Mesendoderm (in vitro differentiated cells): ENCODE measurements around the gene THSD7B.

Experiments used
- DNase-seq: peaks from one replicate; pipeline ENCODE4 v3.0.0; 2013
- H2AK5ac ChIP-seq: 2 replicates; pipeline ENCODE4 v1.6.1; 2013; ENCODE audit warnings: low read length, inconsistent platforms
- H2BK120ac ChIP-seq: 2 replicates; pipeline ENCODE4 v1.6.1; 2013; ENCODE audit warnings: low read depth, mild to moderate bottlenecking, low read length, moderate library complexity, mixed read lengths
- H2BK15ac ChIP-seq: replicated peaks from 2 replicates; pipeline ENCODE4 v1.6.1; 2013; ENCODE audit warnings: low read depth, mild to moderate bottlenecking, moderate library complexity
- H2BK5ac ChIP-seq: 2 replicates; pipeline ENCODE4 v1.6.1; 2013; ENCODE audit warnings: low read length, inconsistent platforms
- H3K18ac ChIP-seq: 2 replicates; pipeline ENCODE4 v1.6.1; 2013; ENCODE audit warnings: mild to moderate bottlenecking, low read length, mixed read lengths
- H3K23ac ChIP-seq: one replicate; pipeline ENCODE4 v1.6.1; 2013; ENCODE audit warnings: low read length
- H3K27ac ChIP-seq: 2 replicates; pipeline ENCODE4 v1.5.1; 2013; ENCODE audit warnings: low read depth, mild to moderate bottlenecking, inconsistent platforms, low read length, moderate library complexity
- H3K27me3 ChIP-seq: 2 replicates; pipeline ENCODE4 v1.6.1; 2013; ENCODE audit warnings: low read length, control low read depth, mild to moderate bottlenecking, inconsistent platforms; ENCODE audit not compliant: insufficient read depth, poor library complexity
- H3K36me3 ChIP-seq: 2 replicates; pipeline ENCODE4 v1.6.1; 2013; ENCODE audit warnings: low read length, inconsistent platforms; ENCODE audit not compliant: control insufficient read depth, insufficient read depth
- H3K4ac ChIP-seq: one replicate; pipeline ENCODE4 v1.6.1; 2013; ENCODE audit warnings: low read depth, mild to moderate bottlenecking, low read length, moderate library complexity
- H3K4me1 ChIP-seq: 2 replicates; pipeline ENCODE4 v1.6.1; 2013; ENCODE audit warnings: low read depth, low read length, inconsistent platforms; ENCODE audit not compliant: control insufficient read depth
- H3K4me2 ChIP-seq: 2 replicates; pipeline ENCODE4 v1.6.1; 2013; ENCODE audit warnings: low read length
- H3K4me3 ChIP-seq: 2 replicates; pipeline ENCODE4 v1.5.1; 2013; ENCODE audit warnings: mild to moderate bottlenecking, low read length
- H3K56ac ChIP-seq: one replicate; pipeline ENCODE4 v1.6.1; 2013; ENCODE audit warnings: low read length
- H3K79me1 ChIP-seq: 2 replicates; pipeline ENCODE4 v1.6.1; 2013; ENCODE audit warnings: low read length, inconsistent platforms
- H3K79me2 ChIP-seq: 2 replicates; pipeline ENCODE4 v1.6.1; 2013; ENCODE audit warnings: mild to moderate bottlenecking, low read length; ENCODE audit not compliant: control insufficient read depth, insufficient read depth
- H3K9ac ChIP-seq: 2 replicates; pipeline ENCODE4 v1.6.1; 2013; ENCODE audit warnings: low read length, inconsistent platforms
- H4K5ac ChIP-seq: one replicate; pipeline ENCODE4 v1.6.1; 2013; ENCODE audit warnings: low read length
- H4K8ac ChIP-seq: one replicate; pipeline ENCODE4 v1.6.1; 2013; ENCODE audit warnings: low read depth, mild to moderate bottlenecking, control low read depth, low read length, moderate library complexity
- WGBS: extraction: QIAGEN DNeasy Blood & Tissue Kit; methylation state at CpG from one replicate; pipeline ENCODE4 v1.1.7; 2013; ENCODE audit warnings: low lambda C conversion rate, missing lambda C conversion rate; ENCODE audit not compliant: insufficient coverage; ENCODE audit errors: extremely low coverage; 5-methylcytosine and 5-hydroxymethylcytosine counted together

THSD7B gene

DNA sequence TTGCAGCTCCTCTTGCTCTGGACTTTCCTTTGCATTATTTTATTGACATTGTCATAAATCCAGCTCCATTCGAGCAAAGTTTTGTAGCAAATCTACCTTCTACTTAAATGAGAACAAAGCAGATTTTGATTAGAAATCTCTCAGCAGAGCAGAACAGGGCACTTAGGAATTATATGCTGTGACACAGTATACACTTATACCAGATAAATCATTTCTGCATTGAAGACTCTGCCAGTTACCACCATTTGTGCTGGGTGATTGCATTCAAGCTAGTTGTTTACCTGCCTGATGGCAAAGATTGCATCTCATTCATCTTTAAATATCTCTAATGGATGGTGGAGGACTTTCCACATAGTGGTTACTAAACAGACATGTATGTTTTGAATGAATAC is 757.3 kb downstream of the THSD7B start:
- H3K79me2 ChIP-seq: no peaks in the 10 kb centered on the region
- H3K4me2 ChIP-seq: no peak overlapping the region
- no peak overlapping the region for H2BK120ac ChIP-seq
- H2BK15ac ChIP-seq: no peak overlapping the region
- H3K4me3 ChIP-seq: no peak overlapping the region
- no CpG with 5 or more reads among the region's 1 CpG for WGBS
- H3K79me1 ChIP-seq: no peaks in the 10 kb centered on the region
- no peak overlapping the region for H3K23ac ChIP-seq
- H2BK5ac ChIP-seq: no peak overlapping the region
- H3K27me3 ChIP-seq: no peaks in the 10 kb centered on the region
- no peak overlapping the region for H4K8ac ChIP-seq
- no peak overlapping the region for H3K56ac ChIP-seq
- no peak for DNase-seq
- H3K9ac ChIP-seq: no peak overlapping the region
- no peak overlapping the region for H3K18ac ChIP-seq
- H3K4ac ChIP-seq: no peak overlapping the region
- no peak overlapping the region for H3K27ac ChIP-seq
- H2AK5ac ChIP-seq: no peak overlapping the region
- H4K5ac ChIP-seq: no peak overlapping the region
- H3K36me3 ChIP-seq: no peaks in the 10 kb centered on the region
- no peaks in the 10 kb centered on the region for H3K4me1 ChIP-seq

- Histone ChIP-seq H2BK5ac (no peak overlapping the region), H2BK120ac (no peak overlapping the region), H4K8ac (no peak overlapping the region), H3K4me2 (no peak overlapping the region), H3K4me1 (no peaks in the 10 kb centered on the region), H2BK15ac (no peak overlapping the region), H3K79me2 (no peaks in the 10 kb centered on the region), H3K56ac (no peak overlapping the region), H3K18ac (no peak overlapping the region), H3K27me3 (no peaks in the 10 kb centered on the region), H3K27ac (no peak overlapping the region), H3K23ac (no peak overlapping the region), H2AK5ac (no peak overlapping the region), H3K9ac (no peak overlapping the region), H4K5ac (no peak overlapping the region), H3K79me1 (no peaks in the 10 kb centered on the region), H3K4me3 (no peak overlapping the region), H3K4ac (no peak overlapping the region), H3K36me3 (no peaks in the 10 kb centered on the region)
- DNase-seq: no peak
- no CpG with 5 or more reads among the region's 3 CpGs for WGBS
Observed at GRCh38 chr2:137523931-137524330, 758.6 kb downstream of the THSD7B start.

DNA sequence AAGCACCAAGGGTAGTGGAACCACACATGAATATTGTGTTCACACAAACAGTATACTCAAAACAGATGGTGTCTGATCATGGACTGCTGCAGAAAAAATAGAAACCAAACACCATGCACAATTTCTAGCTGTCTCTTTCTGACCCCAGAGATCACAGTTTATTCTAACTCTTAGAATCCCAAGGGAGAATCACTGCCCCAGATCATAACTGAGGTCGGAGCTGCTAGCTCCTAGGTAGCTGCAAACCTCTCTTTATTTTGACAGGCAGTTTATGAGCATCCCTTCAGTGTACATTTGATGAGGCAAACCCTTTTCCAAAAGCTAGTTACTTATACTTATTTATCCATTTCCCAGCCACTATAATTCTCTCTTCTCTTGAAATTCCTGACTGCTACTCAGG is 759.8 kb downstream of the THSD7B start:
- Histone ChIP-seq H4K5ac (no peak overlapping the region), H3K79me1 (no peaks in the 10 kb centered on the region), H3K36me3 (no peaks in the 10 kb centered on the region), H2AK5ac (no peak overlapping the region), H3K27ac (no peak overlapping the region), H3K18ac (no peak overlapping the region), H2BK5ac (no peak overlapping the region), H3K4me3 (no peak overlapping the region), H3K4ac (no peak overlapping the region), H3K9ac (no peak overlapping the region), H3K23ac (no peak overlapping the region), H4K8ac (no peak overlapping the region), H3K79me2 (no peaks in the 10 kb centered on the region), H3K4me2 (no peak overlapping the region), H3K56ac (no peak overlapping the region), H2BK120ac (no peak overlapping the region), H3K27me3 (no peaks in the 10 kb centered on the region), H2BK15ac (no peak overlapping the region), H3K4me1 (no peaks in the 10 kb centered on the region)
- DNase-seq: no peak
- no CpG with 5 or more reads among the region's 1 CpG for WGBS

DNA sequence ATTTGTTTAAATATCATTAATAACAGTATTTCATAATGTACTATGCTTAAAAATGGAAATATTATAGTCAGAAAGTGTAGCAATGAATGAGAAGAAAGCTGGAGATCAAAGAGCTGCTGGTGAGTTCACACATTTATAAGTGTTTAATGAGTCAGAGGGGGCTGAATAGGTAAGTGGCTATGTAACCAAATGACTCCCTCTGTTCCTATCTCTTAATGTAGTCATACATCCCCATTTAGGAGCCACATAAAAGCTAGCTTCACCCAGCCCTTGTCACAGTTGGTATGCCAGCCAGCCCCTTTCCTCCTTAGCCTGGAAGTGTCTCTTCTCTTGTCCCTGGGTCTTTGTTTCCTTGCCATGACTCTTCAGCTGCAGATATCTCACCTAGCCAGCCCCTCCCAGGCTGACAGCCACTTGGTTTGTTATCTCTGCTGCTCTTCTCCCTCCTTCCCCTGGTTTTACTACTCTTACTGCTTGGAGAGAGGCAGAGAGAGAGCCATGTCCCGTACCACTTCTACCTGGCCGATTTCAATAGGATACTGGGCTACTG is 760.4 kb downstream of the THSD7B start:
- no peaks in the 10 kb centered on the region for H3K79me2 ChIP-seq
- H2BK15ac ChIP-seq: no peak overlapping the region
- H2BK5ac ChIP-seq: no peak overlapping the region
- H4K5ac ChIP-seq: no peak overlapping the region
- no peak overlapping the region for H3K4me3 ChIP-seq
- no peak overlapping the region for H3K23ac ChIP-seq
- H3K27ac ChIP-seq: no peak overlapping the region
- peak; percentile 82 for DNase-seq
- WGBS: no CpG with 5 or more reads among the region's 2 CpGs
- no peaks in the 10 kb centered on the region for H3K27me3 ChIP-seq
- no peak overlapping the region for H2BK120ac ChIP-seq
- H2AK5ac ChIP-seq: no peak overlapping the region
- no peaks in the 10 kb centered on the region for H3K36me3 ChIP-seq
- no peak overlapping the region for H3K9ac ChIP-seq
- H3K4me2 ChIP-seq: no peak overlapping the region
- no peak overlapping the region for H3K4ac ChIP-seq
- H4K8ac ChIP-seq: no peak overlapping the region
- no peak overlapping the region for H3K56ac ChIP-seq
- H3K4me1 ChIP-seq: no peaks in the 10 kb centered on the region
- H3K18ac ChIP-seq: no peak overlapping the region
- no peaks in the 10 kb centered on the region for H3K79me1 ChIP-seq

GRCh38 chr2:137535897-137536296 is 770.6 kb downstream of the THSD7B start:
- H3K79me2 ChIP-seq: no peaks in the 10 kb centered on the region
- no peak overlapping the region for H3K4me3 ChIP-seq
- no peak overlapping the region for H4K5ac ChIP-seq
- H3K27me3 ChIP-seq: no peaks in the 10 kb centered on the region
- no peak overlapping the region for H3K27ac ChIP-seq
- no peak overlapping the region for H4K8ac ChIP-seq
- no peak overlapping the region for H3K4me2 ChIP-seq
- no peak overlapping the region for H3K4ac ChIP-seq
- no peak overlapping the region for H3K23ac ChIP-seq
- no peak overlapping the region for H3K18ac ChIP-seq
- H3K56ac ChIP-seq: no peak overlapping the region
- H2BK15ac ChIP-seq: no peak overlapping the region
- no peak overlapping the region for H2AK5ac ChIP-seq
- H2BK5ac ChIP-seq: no peak overlapping the region
- H3K36me3 ChIP-seq: no peaks in the 10 kb centered on the region
- no peak overlapping the region for H2BK120ac ChIP-seq
- WGBS: no CpG with 5 or more reads among the region's 5 CpGs
- H3K79me1 ChIP-seq: no peaks in the 10 kb centered on the region
- no peaks in the 10 kb centered on the region for H3K4me1 ChIP-seq
- no peak for DNase-seq
- H3K9ac ChIP-seq: no peak overlapping the region

DNA sequence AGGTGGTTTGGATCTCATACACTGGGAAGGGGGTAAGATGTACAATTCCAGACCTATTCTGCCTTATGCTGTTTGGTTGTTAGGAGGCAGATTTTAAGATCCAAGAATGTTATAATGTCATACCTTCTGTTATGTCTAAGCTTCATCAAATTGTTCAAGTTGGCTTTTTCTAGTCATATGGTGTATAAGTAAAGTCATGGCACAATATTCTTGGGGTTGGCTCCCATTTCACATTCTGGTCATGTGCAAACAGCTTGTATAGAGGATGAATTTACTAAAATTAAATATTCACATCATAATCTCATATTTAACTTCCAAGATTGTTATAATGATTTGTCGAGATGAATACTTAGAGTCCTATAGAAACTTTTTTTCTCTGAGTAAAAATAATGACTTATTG is 774.0 kb downstream of the THSD7B start:
- no peak overlapping the region for H2BK15ac ChIP-seq
- H3K4me2 ChIP-seq: no peak overlapping the region
- no peak overlapping the region for H3K18ac ChIP-seq
- no peak overlapping the region for H3K23ac ChIP-seq
- H3K79me2 ChIP-seq: no peaks in the 10 kb centered on the region
- no peak overlapping the region for H4K8ac ChIP-seq
- no peak overlapping the region for H3K56ac ChIP-seq
- H2BK120ac ChIP-seq: no peak overlapping the region
- H3K36me3 ChIP-seq: no peaks in the 10 kb centered on the region
- H3K27ac ChIP-seq: no peak overlapping the region
- no peaks in the 10 kb centered on the region for H3K4me1 ChIP-seq
- no peaks in the 10 kb centered on the region for H3K79me1 ChIP-seq
- no peaks in the 10 kb centered on the region for H3K27me3 ChIP-seq
- DNase-seq: no peak
- WGBS: no CpG with 5 or more reads among the region's 1 CpG
- H3K9ac ChIP-seq: no peak overlapping the region
- no peak overlapping the region for H3K4me3 ChIP-seq
- H4K5ac ChIP-seq: no peak overlapping the region
- H2BK5ac ChIP-seq: no peak overlapping the region
- no peak overlapping the region for H3K4ac ChIP-seq
- H2AK5ac ChIP-seq: no peak overlapping the region
